Adrenal gland (tissue), 12 donors: Measurements from ENCODE around the gene TTLL11. TPM values are rescaled to one million over a fixed set of nuclear protein-coding genes. Genes with fewer than 3 reads are reported as not detected.

Experiments used
- DNase-seq, 7 donors: peaks; one replicate each; pipeline ENCODE4 v3.0.0-alpha.2; 2019 to 2020
- H3K27ac ChIP-seq, 5 donors: fragments of 200-600 bp; sonication (generic) in 4 of 5; 1 replicate in 3 of 5; 2 replicates in 2 of 5; pipeline versions ENCODE4 v1.5.1 to v1.8.0; 2016 to 2020; ENCODE audit warnings: mild to moderate bottlenecking in 1 of 5
- H3K27me3 ChIP-seq: fragments of 200-600 bp; 2 replicates; pipeline ENCODE4 v1.8.0; 2021
- H3K36me3 ChIP-seq, 2 donors: fragments of 200-600 bp; replicated peaks in 1 of 2; 1 replicate in 1 of 2; 2 replicates in 1 of 2; pipeline versions ENCODE4 v1.5.1 to v1.8.0; 2018 to 2022
- H3K4me1 ChIP-seq, 2 donors: fragments of 200-600 bp; replicated peaks in 1 of 2; 1 replicate in 1 of 2; 2 replicates in 1 of 2; pipeline versions ENCODE4 v1.5.1 to v1.8.0; 2018 to 2021
- H3K4me3 ChIP-seq, 4 donors: fragments of 200-600 bp; sonication (generic) in 3 of 4; one replicate each; pipeline ENCODE4 v1.5.1; 2016 to 2018
- H3K9me3 ChIP-seq, 3 donors: fragments of 200-600 bp; sonication (generic) in 1 of 3; replicated peaks in 1 of 3; 1 replicate in 2 of 3; 2 replicates in 1 of 3; pipeline versions ENCODE4 v1.5.1 to v1.8.0; 2016 to 2021
- POLR2A ChIP-seq, 2 donors: fragments of 450-650 bp; IDR thresholded peaks; one replicate each; pipeline ENCODE4 v1.6.1; 2017; ENCODE audit warnings: antibody characterized with exemption in 2 of 2, mild to moderate bottlenecking in 2 of 2, moderate library complexity in 1 of 2
- WGBS, 4 donors: extraction: QIAGEN DNeasy Blood & Tissue Kit in 2 of 4; methylation state at CpG; one replicate each; pipeline versions ENCODE4 v1.1.5 to v1.1.7; 2013 to 2017; 5-methylcytosine and 5-hydroxymethylcytosine counted together
- intact Hi-C, 2 donors: fragments of 100-400 bp; cut with DNase I; formaldehyde crosslinking; loops; one replicate each; pipeline versions ENCODE4 v1.14.1 to v1.15.0; 2022 to 2023
- polyA plus RNA-seq, 3 donors: library from polyadenylated mRNA; stranded (reverse); fragments of 200-250 nt in 2 of 3; fragments of 350-450 nt in 1 of 3; fragmentation: Illumina TruSeq in 1 of 3; extraction: RNeasy Lipid Tissue Mini Kit (QIAGEN cat#74804) in 1 of 3; gene quantifications; one replicate each; pipeline ENCODE4 v1.2.3, GENCODE V29; 2013 to 2014
- total RNA-seq, 9 donors: library from RNA; depleted of rRNA in 4 of 9; stranded (reverse); fragments of >200 nt in 4 of 9; fragments of 120-200 nt in 1 of 9; fragmentation: NEBNext Ultra II Directional in 1 of 9; extraction: Animal tissue kit (Norgen Biotek cat#: 25700) in 1 of 9; gene quantifications; one replicate each; pipeline versions ENCODE4 v1.1.0 to v1.2.4, GENCODE V29; 2013 to 2023
- TF ChIP-seq, protein P1 (sequence below), 6 experiments: fragments of 450-650 bp in 4 of 6; fragments of 200-600 bp in 2 of 6; sonication (generic) in 1 of 6; IDR thresholded peaks; 1 replicate in 5 of 6; 2 replicates in 1 of 6; pipeline versions ENCODE4 v1.5.1 to v1.8.0; 2016 to 2021; ENCODE audit warnings: antibody characterized with exemption in 6 of 6, mild to moderate bottlenecking in 2 of 6, moderate library complexity in 1 of 6
- donor health status: healthy with polysubstance abuse.
- donor health status: Bipolar disorder and iron deficiency.
- donor health status: DM: yes; HTN: yes; CAD: no.
- donor health status: DM: no; HTN: no; CAD: no.
- donor health status: DM: no; HTN: no; CAD: no.
- donor health status: DM: yes; HTN: yes; CAD: no.

TTLL11 gene
- total and polyA plus RNA-seq, 12 donors: 4.8 to 30.9 (median 13.7) TPM

DNA sequence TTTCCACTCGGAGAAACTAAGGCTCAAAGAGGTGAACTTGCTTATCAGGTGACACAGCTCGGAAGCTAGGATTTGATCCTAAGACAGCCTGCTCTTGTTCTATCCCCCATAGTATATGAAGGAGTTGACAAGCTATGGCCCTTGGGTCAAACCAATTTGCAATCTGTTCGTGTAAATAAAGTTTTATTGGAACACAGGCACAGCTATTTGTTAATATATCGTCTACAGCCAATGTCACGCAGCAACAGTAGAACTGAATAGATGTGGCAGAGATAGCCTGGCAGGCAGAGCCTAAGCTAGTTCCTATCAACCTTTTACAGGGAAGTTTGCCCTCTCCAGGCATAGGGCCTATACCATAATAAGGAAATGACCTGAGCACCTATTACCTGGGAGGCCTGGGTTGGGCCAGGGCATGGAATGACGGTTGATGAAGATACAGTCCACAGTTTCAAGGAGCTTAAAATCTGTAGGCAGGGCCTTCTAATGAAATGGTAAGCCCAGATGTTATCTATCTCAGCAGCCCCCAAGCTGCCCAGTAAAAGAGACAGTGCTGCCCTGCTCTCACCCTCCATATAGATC is 179.0 kb downstream of the TTLL11 start:
- intact Hi-C loops: no loop called here

DNA sequence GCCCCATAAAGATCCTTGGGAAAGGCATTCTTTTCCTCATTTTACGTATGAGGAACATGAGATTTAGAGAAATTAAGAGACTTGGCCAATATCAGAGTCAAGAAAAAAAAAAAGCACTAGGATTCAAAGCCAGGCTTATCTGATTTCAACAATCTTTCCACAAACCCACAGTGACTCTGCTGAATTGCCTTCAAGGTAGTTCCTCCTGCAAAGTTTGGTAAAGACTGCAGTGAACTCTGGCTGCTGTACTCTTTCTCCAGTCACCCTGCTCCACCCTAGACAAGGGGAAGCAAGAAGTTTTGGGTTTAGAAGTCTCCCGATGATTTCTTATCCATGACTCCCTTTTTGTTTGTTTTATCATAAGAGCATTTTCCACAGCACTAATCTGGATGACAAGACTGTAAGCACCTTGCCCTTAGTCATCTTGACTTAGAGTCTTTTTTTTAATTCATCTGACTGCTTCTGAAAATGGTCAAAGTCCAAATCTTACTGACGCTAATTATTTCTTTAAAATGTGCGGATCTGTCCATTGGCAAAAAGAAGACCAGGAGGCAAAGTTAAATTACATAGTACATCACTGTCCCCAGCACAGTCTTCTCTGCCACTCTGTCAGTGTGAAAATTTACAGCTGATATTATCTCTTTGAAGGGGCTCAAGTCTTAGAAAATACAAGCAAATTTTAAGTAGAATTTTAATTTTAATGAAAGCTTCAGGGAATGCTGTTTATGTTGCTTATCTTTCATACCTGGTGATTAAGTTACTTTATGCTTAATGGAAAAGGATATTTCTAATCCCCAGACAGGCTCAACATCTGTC is 180.1 kb downstream of the TTLL11 start:
- Histone ChIP-seq H3K9me3 (no peaks in the 10 kb centered on the region), H3K4me1 (no peaks in the 10 kb centered on the region), H3K4me3 (no peak overlapping the region), H3K36me3 (no peaks in the 10 kb centered on the region), H3K27ac (no peak overlapping the region), H3K27me3 (no peaks in the 10 kb centered on the region)
- intact Hi-C loops: no loop called here
- 72 to 80% (median 80%) methylated on average over 4 of the region's 4 CpGs for WGBS, 4 donors
- TF ChIP-seq POLR2A (IDR thresholded peaks at IDR 0.05): no peak
- TF ChIP-seq, protein P1, sequence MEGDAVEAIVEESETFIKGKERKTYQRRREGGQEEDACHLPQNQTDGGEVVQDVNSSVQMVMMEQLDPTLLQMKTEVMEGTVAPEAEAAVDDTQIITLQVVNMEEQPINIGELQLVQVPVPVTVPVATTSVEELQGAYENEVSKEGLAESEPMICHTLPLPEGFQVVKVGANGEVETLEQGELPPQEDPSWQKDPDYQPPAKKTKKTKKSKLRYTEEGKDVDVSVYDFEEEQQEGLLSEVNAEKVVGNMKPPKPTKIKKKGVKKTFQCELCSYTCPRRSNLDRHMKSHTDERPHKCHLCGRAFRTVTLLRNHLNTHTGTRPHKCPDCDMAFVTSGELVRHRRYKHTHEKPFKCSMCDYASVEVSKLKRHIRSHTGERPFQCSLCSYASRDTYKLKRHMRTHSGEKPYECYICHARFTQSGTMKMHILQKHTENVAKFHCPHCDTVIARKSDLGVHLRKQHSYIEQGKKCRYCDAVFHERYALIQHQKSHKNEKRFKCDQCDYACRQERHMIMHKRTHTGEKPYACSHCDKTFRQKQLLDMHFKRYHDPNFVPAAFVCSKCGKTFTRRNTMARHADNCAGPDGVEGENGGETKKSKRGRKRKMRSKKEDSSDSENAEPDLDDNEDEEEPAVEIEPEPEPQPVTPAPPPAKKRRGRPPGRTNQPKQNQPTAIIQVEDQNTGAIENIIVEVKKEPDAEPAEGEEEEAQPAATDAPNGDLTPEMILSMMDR (IDR thresholded peaks at IDR 0.05): no peak
- no peak for DNase-seq

More for the DNA sequence above, 179.0 kb downstream of the TTLL11 start:
- no peaks in the 10 kb centered on the region for H3K9me3 ChIP-seq
- H3K27ac ChIP-seq: no peak overlapping the region
- TF ChIP-seq, protein P1 (IDR thresholded peaks at IDR 0.05): no peak
- no peak for TF ChIP-seq POLR2A (IDR thresholded peaks at IDR 0.05)
- H3K4me3 ChIP-seq: no peak overlapping the region
- 87 to 98% (median 95%) methylated on average over 6 of the region's 6 CpGs for WGBS, 4 donors
- H3K27me3 ChIP-seq: no peaks in the 10 kb centered on the region
- H3K4me1 ChIP-seq: no peaks in the 10 kb centered on the region
- DNase-seq: no peak
- H3K36me3 ChIP-seq: no peaks in the 10 kb centered on the region

DNA sequence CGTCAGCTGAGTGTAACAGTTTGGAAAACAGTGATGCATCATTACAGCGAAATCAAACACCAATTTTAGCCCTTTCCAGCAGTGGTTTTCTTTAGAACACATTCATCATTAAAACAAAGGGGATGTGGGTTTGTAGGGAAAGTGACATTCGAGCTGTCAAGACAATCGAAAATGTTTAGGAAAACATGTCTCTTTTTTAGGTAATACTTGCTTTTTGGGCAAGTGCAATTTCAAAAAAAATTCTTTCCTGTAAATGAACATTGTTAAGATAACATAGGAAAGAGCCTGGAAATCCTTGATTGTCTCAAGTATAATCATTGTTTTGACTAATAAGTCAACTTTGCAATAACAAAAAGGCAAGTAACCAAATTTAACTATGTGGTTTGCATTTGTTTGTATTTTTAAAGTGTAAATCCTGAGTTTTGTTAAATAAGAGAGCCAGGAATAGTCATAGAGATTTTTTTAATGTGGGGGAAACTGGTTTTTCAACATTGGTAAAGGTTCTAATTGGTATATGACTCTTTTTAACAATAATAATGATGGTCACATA is 182.5 kb downstream of the TTLL11 start:
- Histone ChIP-seq H3K9me3 (no peaks in the 10 kb centered on the region), H3K27ac (no peak overlapping the region), H3K4me1 (no peaks in the 10 kb centered on the region), H3K27me3 (no peaks in the 10 kb centered on the region), H3K36me3 (no peaks in the 10 kb centered on the region), H3K4me3 (no peak overlapping the region)
- WGBS, 4 donors: 74 to 89% (median 79%) methylated on average over 4 of the region's 4 CpGs
- no peak for DNase-seq
- TF ChIP-seq, protein P1 (IDR thresholded peaks at IDR 0.05): no peak
- TF ChIP-seq POLR2A (IDR thresholded peaks at IDR 0.05): no peak
- intact Hi-C loops: no loop called here

DNA sequence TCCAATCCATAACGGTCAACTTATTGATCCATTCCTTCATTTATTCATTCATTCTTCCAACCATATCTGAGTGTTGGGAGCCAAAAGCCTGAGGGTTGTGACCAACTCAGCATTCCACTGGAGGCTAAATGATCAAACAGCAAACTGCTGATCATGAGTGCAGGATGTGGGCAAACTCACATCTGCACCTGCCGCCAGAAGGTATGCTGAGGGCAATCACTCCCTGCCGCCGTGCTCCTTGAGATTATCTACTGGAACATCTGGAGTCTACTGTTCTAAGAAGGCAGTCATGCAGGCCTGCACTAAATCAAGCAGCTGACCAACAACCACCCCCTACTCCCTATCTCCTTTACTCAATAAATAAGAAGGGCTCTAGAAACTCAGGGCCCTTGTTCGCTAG is 184.0 kb downstream of the TTLL11 start:
- TF ChIP-seq, protein P1 (IDR thresholded peaks at IDR 0.05): no peak
- no peak for TF ChIP-seq POLR2A (IDR thresholded peaks at IDR 0.05)
- intact Hi-C loops: no loop called here
- no peaks in the 10 kb centered on the region for H3K27me3 ChIP-seq
- 75 to 80% (median 76%) methylated on average over 5 of the region's 5 CpGs for WGBS, 4 donors
- H3K9me3 ChIP-seq: no peaks in the 10 kb centered on the region
- H3K4me1 ChIP-seq: no peaks in the 10 kb centered on the region
- no peak overlapping the region for H3K4me3 ChIP-seq
- no peak overlapping the region for H3K27ac ChIP-seq
- DNase-seq: no peak
- no peaks in the 10 kb centered on the region for H3K36me3 ChIP-seq
